Measurements from ENCODE around the gene HS3ST6. TPM values are rescaled to one million over a fixed set of nuclear protein-coding genes. Genes with fewer than 3 reads are reported as not detected.
A peak's percentile ranks its signal among the peaks of the same experiment; 100 is the strongest.
"Not testable (repeated sequence)": the region's sequence is repeated elsewhere in the genome, so short reads cannot be mapped to it uniquely, and the experiment has no call there.

HS3ST6 gene
- total and polyA plus RNA-seq, 12 donors: 0.07 to 0.11 TPM; not detected in 10

DNA sequence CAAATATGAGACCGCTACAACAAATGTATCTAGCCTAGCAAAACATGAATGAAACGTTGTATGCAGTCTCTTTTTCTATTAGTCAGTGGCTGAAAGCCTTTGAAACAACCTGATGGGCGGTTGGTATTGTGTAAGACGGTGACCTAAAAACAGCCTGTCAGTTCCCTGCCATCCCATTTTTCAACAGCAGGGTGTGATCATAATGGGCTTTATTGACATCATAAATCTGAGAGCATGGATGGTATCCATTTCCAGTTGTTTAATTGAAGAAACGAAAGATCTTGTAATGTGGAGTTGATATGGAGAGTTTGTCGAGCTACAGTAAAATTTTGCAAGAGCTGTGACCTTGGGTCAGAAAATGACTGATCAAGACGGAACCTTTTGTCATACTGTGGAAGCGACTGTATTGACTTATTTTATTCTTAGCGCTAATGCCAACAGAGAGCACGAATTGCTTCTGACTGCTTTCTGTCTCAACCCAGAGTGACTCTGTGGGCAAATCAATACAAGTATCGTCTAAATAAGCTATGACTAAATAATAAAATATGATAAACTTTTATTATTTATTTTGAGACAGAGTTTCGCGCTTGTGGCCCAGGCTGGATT is 34.0 kb downstream of the HS3ST6 start:
- DNase-seq: peak in 1 of 7 donors; percentile 20
- intact Hi-C loops (cut with DNase I): no loop called here
- no peak for TF ChIP-seq POLR2A (IDR thresholded peaks at IDR 0.05)
- TF ChIP-seq, protein P1, sequence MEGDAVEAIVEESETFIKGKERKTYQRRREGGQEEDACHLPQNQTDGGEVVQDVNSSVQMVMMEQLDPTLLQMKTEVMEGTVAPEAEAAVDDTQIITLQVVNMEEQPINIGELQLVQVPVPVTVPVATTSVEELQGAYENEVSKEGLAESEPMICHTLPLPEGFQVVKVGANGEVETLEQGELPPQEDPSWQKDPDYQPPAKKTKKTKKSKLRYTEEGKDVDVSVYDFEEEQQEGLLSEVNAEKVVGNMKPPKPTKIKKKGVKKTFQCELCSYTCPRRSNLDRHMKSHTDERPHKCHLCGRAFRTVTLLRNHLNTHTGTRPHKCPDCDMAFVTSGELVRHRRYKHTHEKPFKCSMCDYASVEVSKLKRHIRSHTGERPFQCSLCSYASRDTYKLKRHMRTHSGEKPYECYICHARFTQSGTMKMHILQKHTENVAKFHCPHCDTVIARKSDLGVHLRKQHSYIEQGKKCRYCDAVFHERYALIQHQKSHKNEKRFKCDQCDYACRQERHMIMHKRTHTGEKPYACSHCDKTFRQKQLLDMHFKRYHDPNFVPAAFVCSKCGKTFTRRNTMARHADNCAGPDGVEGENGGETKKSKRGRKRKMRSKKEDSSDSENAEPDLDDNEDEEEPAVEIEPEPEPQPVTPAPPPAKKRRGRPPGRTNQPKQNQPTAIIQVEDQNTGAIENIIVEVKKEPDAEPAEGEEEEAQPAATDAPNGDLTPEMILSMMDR (IDR thresholded peaks at IDR 0.05): peak in 4 of 6 experiments; percentile 9 to 26 (median 18)
- Histone ChIP-seq H3K27ac (no peak overlapping the region), H3K36me3 (replicated peaks in 1 of 2) (no peaks in the 10 kb centered on the region), H3K27me3 (peaks cover 24% of the 10 kb centered on the region), H3K4me1 (replicated peaks in 1 of 2) (no peaks in the 10 kb centered on the region), H3K4me3 (no peak overlapping the region), H3K9me3 (replicated peaks in 1 of 3) (no peaks in the 10 kb centered on the region)
- WGBS, 4 donors: 50 to 54% (median 50%) methylated on average over 13 of the region's 13 CpGs

DNA sequence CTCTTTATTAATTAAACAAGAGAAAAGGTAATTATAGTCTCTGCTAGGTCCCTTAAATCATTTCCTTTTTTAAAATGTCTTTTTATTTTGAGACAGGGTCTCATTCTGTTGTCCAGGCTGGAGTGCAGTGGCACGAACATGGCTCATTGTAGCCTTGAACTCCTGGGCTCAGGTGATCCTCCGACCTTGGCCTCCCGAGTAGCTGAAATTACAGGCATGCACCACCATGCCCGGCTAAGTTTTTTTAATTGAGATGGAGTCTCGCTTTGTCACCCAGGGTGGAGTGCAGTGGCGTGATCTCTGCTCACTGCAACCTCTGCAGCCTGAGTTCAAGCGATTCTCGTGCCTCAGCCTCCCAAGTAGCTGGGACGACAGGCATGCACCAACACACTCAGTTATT is 37.0 kb downstream of the HS3ST6 start:
- H3K9me3 ChIP-seq (replicated peaks in 1 of 3); DNase-seq; H3K4me1 ChIP-seq (replicated peaks in 1 of 2); intact Hi-C loops (cut with DNase I); H3K4me3 ChIP-seq; H3K36me3 ChIP-seq (replicated peaks in 1 of 2); H3K27ac ChIP-seq: not testable (repeated sequence)
- WGBS, 4 donors: 76 to 79% (median 76%) methylated on average over 9 of the region's 9 CpGs
- peaks cover 28% of the 10 kb centered on the region for H3K27me3 ChIP-seq

DNA sequence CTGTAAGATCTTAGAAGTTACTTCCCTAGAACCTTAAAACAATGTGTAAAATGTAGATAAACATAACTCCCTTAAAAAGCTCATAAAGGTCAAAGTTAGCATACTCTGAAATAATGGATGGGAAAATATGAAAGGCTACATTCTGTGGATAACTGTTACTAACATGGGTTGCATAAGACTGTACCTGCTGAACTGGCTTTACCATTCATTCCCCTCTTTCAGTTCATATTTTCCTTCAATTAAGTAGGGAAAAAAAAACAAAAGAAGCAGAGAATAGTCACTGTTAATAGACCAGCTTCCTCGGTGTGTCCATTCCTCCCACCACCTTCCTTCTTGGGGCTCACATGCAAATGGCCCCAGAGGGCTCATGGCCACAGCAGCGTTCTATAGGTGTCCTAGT is 38.7 kb downstream of the HS3ST6 start:
- no peaks in the 10 kb centered on the region for H3K4me1 ChIP-seq (replicated peaks in 1 of 2)
- no peaks in the 10 kb centered on the region for H3K36me3 ChIP-seq (replicated peaks in 1 of 2)
- TF ChIP-seq POLR2A (IDR thresholded peaks at IDR 0.05): no peak
- TF ChIP-seq, protein P1 (IDR thresholded peaks at IDR 0.05): no peak
- intact Hi-C loops (cut with DNase I): no loop called here
- 37 to 59% (median 50%) methylated on average over 2 of the region's 2 CpGs for WGBS, 4 donors
- H3K27me3 ChIP-seq: peaks cover 39% of the 10 kb centered on the region
- H3K27ac ChIP-seq: no peak overlapping the region
- no peaks in the 10 kb centered on the region for H3K9me3 ChIP-seq (replicated peaks in 1 of 3)
- H3K4me3 ChIP-seq: no peak overlapping the region
- DNase-seq: no peak

DNA sequence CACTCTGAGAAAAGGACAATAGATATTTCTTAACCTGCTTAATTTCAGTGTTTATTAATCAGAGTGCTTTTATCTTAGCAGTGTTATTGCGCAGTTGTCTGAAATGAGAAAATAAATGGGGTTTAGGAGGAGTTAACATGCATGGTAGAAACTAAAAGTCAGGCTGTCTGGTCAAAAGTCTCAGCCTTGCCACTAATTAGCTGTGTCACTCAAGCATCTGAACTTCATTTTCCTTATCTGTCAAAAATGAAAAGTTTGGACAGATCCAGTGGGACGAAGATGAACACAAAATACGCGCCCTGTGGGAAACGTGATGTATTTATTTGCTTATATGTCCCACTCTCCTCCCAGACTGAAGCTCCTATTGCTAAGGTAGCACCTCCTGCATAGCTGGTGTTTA is 40.0 kb downstream of the HS3ST6 start:
- no peak for DNase-seq
- Histone ChIP-seq H3K9me3 (replicated peaks in 1 of 3) (no peaks in the 10 kb centered on the region), H3K4me1 (replicated peaks in 1 of 2) (no peaks in the 10 kb centered on the region), H3K4me3 (no peak overlapping the region), H3K36me3 (replicated peaks in 1 of 2) (no peaks in the 10 kb centered on the region), H3K27me3 (peaks cover 39% of the 10 kb centered on the region), H3K27ac (no peak overlapping the region)
- intact Hi-C loops (cut with DNase I): no loop called here
- WGBS, 4 donors: 65 to 77% (median 69%) methylated on average over 5 of the region's 5 CpGs
- no peak for TF ChIP-seq POLR2A (IDR thresholded peaks at IDR 0.05)
- TF ChIP-seq, protein P1 (IDR thresholded peaks at IDR 0.05): no peak

DNA sequence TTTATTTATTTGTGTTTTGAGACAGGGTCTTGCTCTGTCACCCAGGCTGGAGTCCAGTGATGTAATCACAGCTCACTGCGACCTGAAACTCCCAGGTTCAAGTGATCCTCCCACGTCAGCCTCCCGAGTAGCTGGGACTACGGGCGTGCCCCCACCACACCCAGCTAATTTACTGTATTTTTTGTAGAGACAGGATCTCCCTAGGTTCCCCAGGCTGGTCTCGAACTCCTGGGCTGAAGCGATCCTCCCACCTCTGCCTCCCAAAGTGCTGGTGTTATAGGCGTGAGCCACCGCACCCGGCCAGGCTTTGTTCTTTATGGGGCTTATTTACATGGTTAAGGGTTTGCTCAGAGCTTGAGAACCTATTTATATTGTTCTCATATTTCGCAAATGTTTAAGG is 40.4 kb downstream of the HS3ST6 start:
- no peak for DNase-seq
- H3K4me1 ChIP-seq (replicated peaks in 1 of 2): no peaks in the 10 kb centered on the region
- intact Hi-C loops (cut with DNase I): no loop called here
- H3K36me3 ChIP-seq (replicated peaks in 1 of 2): no peaks in the 10 kb centered on the region
- no peak overlapping the region for H3K27ac ChIP-seq
- TF ChIP-seq POLR2A (IDR thresholded peaks at IDR 0.05): no peak
- TF ChIP-seq, protein P1 (IDR thresholded peaks at IDR 0.05): no peak
- H3K9me3 ChIP-seq (replicated peaks in 1 of 3): no peaks in the 10 kb centered on the region
- WGBS, 4 donors: 50 to 62% (median 59%) methylated on average over 6 to 11 of the region's 11 CpGs
- H3K27me3 ChIP-seq: peaks cover 39% of the 10 kb centered on the region
- H3K4me3 ChIP-seq: no peak overlapping the region
